H1 (cell line): ENCODE results near the gene C1orf116. TPM values are rescaled to one million over a fixed set of nuclear protein-coding genes. Genes with fewer than 3 reads are reported as not detected.

Experiments
- CTCF ChIA-PET: fragments of 300-600 bp; sonication (Branson Sonifier 250); formaldehyde crosslinking; loops from one replicate; lab custom pipeline; 2021; ENCODE audit not compliant: partially characterized antibody; lab: Charles Lee
- POLR2A ChIA-PET: fragments of 300-600 bp; sonication (Branson Sonifier 250); formaldehyde crosslinking; loops from one replicate; lab custom pipeline; 2021; ENCODE audit warnings: inconsistent platforms; ENCODE audit not compliant: partially characterized antibody; lab: Charles Lee
- DNase-seq, 2 experiments: peaks; one replicate each; pipeline versions ENCODE4 v3.0.0 to v3.0.0-alpha.2; 2010 to 2022; ENCODE audit warnings: low spot score in 2 of 2, low read depth in 1 of 2, mixed read lengths in 1 of 2
- FAIRE-seq: peaks from 2 replicates; lab custom pipeline; 2011; peaks lifted over from hg19 to GRCh38; lab: Jason Lieb, UNC
- H2AFZ ChIP-seq: 2 replicates; pipeline ENCODE4 v1.8.1; 2012; ENCODE audit warnings: low read length, inconsistent platforms
- H2AK5ac ChIP-seq: 2 replicates; pipeline ENCODE4 v1.6.1; 2013; ENCODE audit warnings: low read depth, low read length
- H2BK120ac ChIP-seq: replicated peaks from 2 replicates; pipeline ENCODE3; 2013; ENCODE audit warnings: low read depth, low read length, inconsistent platforms
- H2BK12ac ChIP-seq: 2 replicates; pipeline ENCODE4 v1.6.1; 2013; ENCODE audit warnings: low read depth, low read length
- H2BK15ac ChIP-seq: 2 replicates; pipeline ENCODE4 v1.6.1; 2013; ENCODE audit warnings: low read length
- H2BK20ac ChIP-seq: 2 replicates; pipeline ENCODE4 v1.6.1; 2013; ENCODE audit warnings: low read length
- H2BK5ac ChIP-seq: 2 replicates; pipeline ENCODE4 v1.6.1; 2013; ENCODE audit warnings: low read depth, low read length
- H3K14ac ChIP-seq: 2 replicates; pipeline ENCODE4 v1.6.1; 2013; ENCODE audit warnings: inconsistent platforms; ENCODE audit not compliant: insufficient read length
- H3K18ac ChIP-seq: 2 replicates; pipeline ENCODE4 v1.6.1; 2013; ENCODE audit warnings: low read length; ENCODE audit errors: extremely low read depth
- H3K23ac ChIP-seq: 2 replicates; pipeline ENCODE4 v1.6.1; 2013; ENCODE audit warnings: inconsistent platforms; ENCODE audit not compliant: insufficient read length
- H3K23me2 ChIP-seq: 2 replicates; pipeline ENCODE4 v1.6.1; 2013; ENCODE audit warnings: low read depth, low read length
- H3K27ac ChIP-seq: 2 replicates; pipeline ENCODE4 v1.6.1; 2011; ENCODE audit warnings: low read depth, low read length, inconsistent platforms
- H3K27me3 ChIP-seq, 4 experiments: replicated peaks in 1 of 4; 1 replicate in 1 of 4; 2 replicates in 3 of 4; pipeline versions ENCODE4 v1.6.1 to v1.8.1; 2011 to 2013; ENCODE audit warnings: low read length in 3 of 4, mild to moderate bottlenecking in 3 of 4, inconsistent platforms in 2 of 4, mixed read lengths in 2 of 4, moderate library complexity in 1 of 4; ENCODE audit not compliant: control insufficient read depth in 3 of 4, insufficient read depth in 3 of 4; ENCODE audit errors: extremely low read depth in 1 of 4
- H3K36me3 ChIP-seq, 4 experiments: 2 replicates each; pipeline versions ENCODE4 v1.6.1 to v1.8.1; 2011 to 2013; ENCODE audit warnings: mild to moderate bottlenecking in 4 of 4, low read length in 3 of 4, moderate library complexity in 2 of 4, control low read depth in 1 of 4, inconsistent platforms in 1 of 4; ENCODE audit not compliant: insufficient read depth in 4 of 4, control insufficient read depth in 2 of 4
- H3K4ac ChIP-seq: replicated peaks from 2 replicates; pipeline ENCODE3; 2013; ENCODE audit warnings: low read length, low read depth, mixed read lengths, inconsistent platforms; ENCODE audit not compliant: insufficient read length
- H3K4me1 ChIP-seq, 4 experiments: replicated peaks in 1 of 4; 1 replicate in 1 of 4; 2 replicates in 3 of 4; pipeline versions ENCODE4 v1.6.1 to v1.8.1; 2011 to 2013; ENCODE audit warnings: low read length in 3 of 4, inconsistent platforms in 2 of 4, mixed read lengths in 1 of 4; ENCODE audit not compliant: insufficient read depth in 4 of 4, control insufficient read depth in 3 of 4
- H3K4me2 ChIP-seq, 2 experiments: 2 replicates each; pipeline versions ENCODE4 v1.6.1 to v1.8.1; 2011 to 2013; ENCODE audit warnings: low read depth in 2 of 2, low read length in 2 of 2, control low read depth in 1 of 2, inconsistent platforms in 1 of 2, mild to moderate bottlenecking in 1 of 2; ENCODE audit not compliant: insufficient read depth in 1 of 2
- H3K4me3 ChIP-seq, 4 experiments: fragments of 200-600, 300-600 bp in 1 of 4; sonication (generic), shearing (Covaris generic), sonication (Bioruptor Twin) in 1 of 4; 2 replicates each; pipeline versions ENCODE4 v1.5.1 to v1.8.1; 2011 to 2016; ENCODE audit warnings: low read length in 4 of 4, low read depth in 3 of 4, control low read depth in 2 of 4, inconsistent platforms in 2 of 4, mild to moderate bottlenecking in 2 of 4, mixed read lengths in 1 of 4, moderate library complexity in 1 of 4; ENCODE audit not compliant: insufficient read depth in 2 of 4; ENCODE audit errors: extremely low read depth in 1 of 4
- H3K56ac ChIP-seq: replicated peaks from 2 replicates; pipeline ENCODE3; 2013; ENCODE audit warnings: low read depth, mild to moderate bottlenecking, mixed read lengths, low read length, inconsistent platforms; ENCODE audit not compliant: insufficient read length
- H3K79me1 ChIP-seq: 2 replicates; pipeline ENCODE4 v1.6.1; 2013; ENCODE audit warnings: low read depth, low read length, control low read depth
- H3K79me2 ChIP-seq, 2 experiments: 2 replicates each; pipeline versions ENCODE4 v1.6.1 to v1.8.1; 2012 to 2013; ENCODE audit warnings: low read length in 2 of 2, mild to moderate bottlenecking in 2 of 2, inconsistent platforms in 1 of 2; ENCODE audit not compliant: insufficient read depth in 2 of 2, control insufficient read depth in 1 of 2
- H3K9ac ChIP-seq, 4 experiments: replicated peaks in 1 of 4; 1 replicate in 1 of 4; 2 replicates in 3 of 4; pipeline versions ENCODE4 v1.6.1 to v1.8.1; 2011 to 2013; ENCODE audit warnings: low read depth in 3 of 4, low read length in 3 of 4, control low read depth in 2 of 4, mild to moderate bottlenecking in 2 of 4, moderate library complexity in 2 of 4, inconsistent platforms in 1 of 4; ENCODE audit errors: extremely low read depth in 1 of 4
- H3K9me3 ChIP-seq, 2 experiments: 2 replicates each; pipeline versions ENCODE4 v1.6.1 to v1.8.1; 2012 to 2013; ENCODE audit warnings: mild to moderate bottlenecking in 2 of 2, moderate library complexity in 2 of 2, control low read depth in 1 of 2, inconsistent platforms in 1 of 2, low read depth in 1 of 2, low read length in 1 of 2, mixed read lengths in 1 of 2; ENCODE audit not compliant: insufficient read depth in 2 of 2
- H4K20me1 ChIP-seq, 2 experiments: replicated peaks in 1 of 2; 2 replicates each; pipeline versions ENCODE3 to v1.8.1; 2011 to 2013; ENCODE audit warnings: inconsistent platforms in 2 of 2, low read length in 2 of 2, mild to moderate bottlenecking in 1 of 2; ENCODE audit not compliant: insufficient read depth in 2 of 2, control insufficient read depth in 1 of 2
- H4K5ac ChIP-seq: 2 replicates; pipeline ENCODE4 v1.6.1; 2013; ENCODE audit warnings: low read length, low read depth, mixed read lengths, inconsistent platforms; ENCODE audit not compliant: insufficient read length
- H4K8ac ChIP-seq: 2 replicates; pipeline ENCODE4 v1.8.0; 2013; ENCODE audit warnings: mild to moderate bottlenecking, moderate library complexity, low read length, inconsistent platforms; ENCODE audit not compliant: insufficient read depth; ENCODE audit errors: extremely low read depth
- H4K91ac ChIP-seq: replicated peaks from 2 replicates; pipeline ENCODE3; 2013; ENCODE audit warnings: low read length, mixed read lengths, inconsistent platforms; ENCODE audit not compliant: insufficient read length
- ATF2 ChIP-seq: IDR thresholded peaks from 2 replicates; pipeline ENCODE4 v1.6.1; 2012; ENCODE audit warnings: low read length, inconsistent platforms
- BRCA1 ChIP-seq: IDR thresholded peaks from 2 replicates; pipeline ENCODE4 v1.6.1; 2012; ENCODE audit warnings: low read depth, low read length, improper control_type of control experiment
- CTBP2 ChIP-seq: IDR thresholded peaks from 2 replicates; pipeline ENCODE4 v1.7.0; 2011; ENCODE audit warnings: borderline replicate concordance, mild to moderate bottlenecking, moderate library complexity, mixed read lengths, low read length; ENCODE audit not compliant: insufficient read depth, insufficient read length
- GABPA ChIP-seq: IDR thresholded peaks from 2 replicates; pipeline ENCODE4 v1.6.1; 2011; ENCODE audit warnings: mild to moderate bottlenecking, low read length, moderate library complexity, borderline replicate concordance; ENCODE audit not compliant: insufficient read depth
- JUND ChIP-seq: IDR thresholded peaks from 2 replicates; pipeline ENCODE4 v1.6.1; 2011; ENCODE audit warnings: mild to moderate bottlenecking, improper control_type of control experiment, low read length
- MAX ChIP-seq: IDR thresholded peaks from 2 replicates; pipeline ENCODE4 v1.6.1; 2012; ENCODE audit warnings: inconsistent platforms
- RNF2 ChIP-seq: fragments of 200-900, 300-1000 bp; sonication (generic); IDR thresholded peaks from 2 replicates; pipeline ENCODE4 v1.7.1; 2016; ENCODE audit warnings: borderline replicate concordance, low read depth, mild to moderate bottlenecking, antibody characterized with exemption, low read length; ENCODE audit not compliant: poor library complexity, severe bottlenecking; ENCODE audit errors: missing control alignments
- SIRT6 ChIP-seq: IDR thresholded peaks from one replicate; pipeline ENCODE4 v1.7.1; 2012; ENCODE audit warnings: low read length, inconsistent platforms
- WGBS, 2 experiments: shearing (Covaris generic) in 1 of 2; methylation state at CpG; one replicate each; pipeline versions ENCODE4 v1.1.6 to v1.1.7; 2013 to 2015; ENCODE audit warnings: low lambda C conversion rate in 2 of 2, mixed read lengths in 2 of 2, inconsistent platforms in 1 of 2, low coverage in 1 of 2, missing lambda C conversion rate in 1 of 2; ENCODE audit not compliant: insufficient replicate concordance in 2 of 2, insufficient coverage in 1 of 2, insufficient read length in 1 of 2; ENCODE audit errors: extremely low coverage in 1 of 2, missing lambda C conversion rate in 1 of 2; 5-methylcytosine and 5-hydroxymethylcytosine counted together
- polyA plus RNA-seq, 7 experiments: library from polyadenylated mRNA; depleted of rRNA in 3 of 7; stranded (reverse) in 5 of 7; unstranded in 2 of 7; fragments of >200 nt in 5 of 7; fragments of 200-250 nt in 2 of 7; gene quantifications; 1 replicate in 5 of 7; 2 replicates in 1 of 7; 4 replicates in 1 of 7; pipeline versions ENCODE4 v1.2.1 to v1.2.3, GENCODE V29; 2011 to 2013; ENCODE audit warnings: missing spikeins in 2 of 7, mixed read lengths in 2 of 7
- total RNA-seq: library from RNA; stranded (reverse); fragmentation: NEBNext Ultra II Directional; extraction: Animal tissue kit (Norgen Biotek cat#: 25700); gene quantifications from 2 replicates; pipeline ENCODE4 v1.2.1, GENCODE V29; 2021

The C1orf116 gene
- total and polyA plus RNA-seq, 2 of the 8 experiments (the other 6 are each of a cell fraction or from before 2014, with no cell fraction given), result 2.2 to 3.9 TPM

- Histone ChIP-seq H3K14ac (no peak overlapping the region), H3K4me3 (no peak overlapping the region), H3K79me1 (no peaks in the 10 kb centered on the region), H3K23me2 (no peaks in the 10 kb centered on the region), H3K18ac (no peak overlapping the region), H3K56ac (no peak overlapping the region), H2BK12ac (no peak overlapping the region), H3K36me3 (no peaks in the 10 kb centered on the region), H3K4me1 (no peaks in the 10 kb centered on the region), H4K8ac (no peak overlapping the region), H4K5ac (no peak overlapping the region), H2BK15ac (no peak overlapping the region), H3K9me3 (no peaks in the 10 kb centered on the region), H3K4ac (no peak overlapping the region), H3K23ac (no peak overlapping the region), H2BK20ac (no peak overlapping the region), H4K20me1 (no peaks in the 10 kb centered on the region), H2AFZ (no peak overlapping the region), H3K27ac (no peak overlapping the region), H3K4me2 (no peak overlapping the region), H3K9ac (no peak overlapping the region), H3K27me3 (no peaks in the 10 kb centered on the region), H2BK120ac (no peak overlapping the region), H4K91ac (no peak overlapping the region), H2AK5ac (no peak overlapping the region), H2BK5ac (no peak overlapping the region), H3K79me2 (no peaks in the 10 kb centered on the region)
- CTCF ChIA-PET, result interaction anchor here (0.7 to 6.3 kb wide), 10 partner anchors 10 to 246 kb away, joined by 3 to 81 read pairs (median 4); partner anchors contain the start of gene IL20
- TF ChIP-seq RNF2, result no peak
- TF ChIP-seq MAX, result no peak
- no peak for TF ChIP-seq CTBP2
- no peak for TF ChIP-seq SIRT6
- no peak for TF ChIP-seq GABPA
- no peak for TF ChIP-seq JUND
- no peak for TF ChIP-seq BRCA1
- no peak for TF ChIP-seq ATF2
- no peak for FAIRE-seq
- POLR2A ChIA-PET, result no interaction called here
- WGBS, 2 experiments, result 89% methylated on average over 2 of the region's 2 CpGs; no CpG with 5 or more reads in 1 of the 2 experiments
- DNase-seq, result no peak
These were observed 61.4 kb downstream of the C1orf116 start for GRCh38 chr1:206971029-206971655.
